Stimulated activated naive B cell treated with anti-CD40 and anti-IgM and Interleukin-4, amounts not matched to agents 10 μg/mL and 1 μg/mL and 100 μg/mL, for 72 hours (primary cell): Measurements from ENCODE around the gene WNT6.

Source experiments
- ATAC-seq, 2 donors: fragments of 150-1000 bp; cut with Tn5 transposase; replicated peaks; 2 replicates each; pipeline ENCODE4 v1.10.0; 2021; ENCODE audit warnings: moderate library complexity in 1 of 2
- DNase-seq: peaks from one replicate; pipeline ENCODE4 v3.0.0; 2021
- H3K27ac Mint-ChIP-seq: one replicate; pipeline ENCODE4 v1.8.0; 2022; ENCODE audit warnings: mild to moderate bottlenecking, mixed read lengths
- H3K27me3 Mint-ChIP-seq, 2 donors: one replicate each; pipeline ENCODE4 v1.8.0; 2022; ENCODE audit warnings: mixed read lengths in 2 of 2
- H3K36me3 Mint-ChIP-seq, 2 donors: one replicate each; pipeline ENCODE4 v1.8.0; 2022; ENCODE audit warnings: mixed read lengths in 2 of 2, mild to moderate bottlenecking in 1 of 2
- H3K4me1 Mint-ChIP-seq, 2 donors: one replicate each; pipeline ENCODE4 v1.8.0; 2022; ENCODE audit warnings: mixed read lengths in 2 of 2, mild to moderate bottlenecking in 1 of 2
- H3K4me3 Mint-ChIP-seq, 2 donors: one replicate each; pipeline ENCODE4 v1.8.0; 2022; ENCODE audit warnings: mild to moderate bottlenecking in 2 of 2, mixed read lengths in 2 of 2, moderate library complexity in 1 of 2
- H3K9me3 Mint-ChIP-seq, 2 donors: one replicate each; pipeline ENCODE4 v1.8.0; 2022; ENCODE audit warnings: mixed read lengths in 2 of 2, mild to moderate bottlenecking in 1 of 2

The WNT6 gene

DNA sequence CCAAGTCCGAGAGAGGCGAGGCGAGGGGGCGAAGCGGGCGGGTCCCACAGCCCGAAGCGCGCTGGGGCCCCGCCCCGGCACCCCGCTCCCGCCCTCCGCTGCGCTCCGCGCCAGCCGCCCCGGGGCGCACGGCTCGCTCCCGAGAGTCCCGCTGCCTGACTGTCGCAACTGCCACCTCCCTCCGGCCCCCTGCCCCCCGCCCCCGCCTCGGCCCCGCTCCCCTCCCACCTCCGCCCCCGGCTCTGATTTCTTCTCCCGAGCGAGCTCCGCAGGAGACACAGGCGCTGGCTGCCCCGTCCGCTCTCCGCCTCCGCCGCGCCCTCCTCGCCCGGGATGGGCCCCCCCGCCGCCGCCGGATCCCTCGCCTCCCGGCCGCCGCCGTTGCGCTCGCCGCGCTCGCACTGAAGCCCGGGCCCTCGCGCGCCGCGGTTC lies at the start of gene WNT6:
Gene WNT6, plus strand, starts transcription at position 250 of the 432 bp plus-strand sequence. CDS start 233 bp downstream, outside the sequence.
- Mint-ChIP-seq H3K4me3 (peak within 1 kb of the TSS; percentile 77 to 78), H3K4me1 (peaks cover 14 to 27% of the 10 kb centered on the region in 2 donors), H3K27me3 (peaks cover 85 to 94% of the 10 kb centered on the region in 2 donors), H3K9me3 (no peaks in the 10 kb centered on the region), H3K36me3 (no peaks in the 10 kb centered on the region), H3K27ac (peak within 1 kb of the TSS; percentile 63)
- DNase-seq (no peak), ATAC-seq (peak in 1 of 2 donors; percentile 33)

DNA sequence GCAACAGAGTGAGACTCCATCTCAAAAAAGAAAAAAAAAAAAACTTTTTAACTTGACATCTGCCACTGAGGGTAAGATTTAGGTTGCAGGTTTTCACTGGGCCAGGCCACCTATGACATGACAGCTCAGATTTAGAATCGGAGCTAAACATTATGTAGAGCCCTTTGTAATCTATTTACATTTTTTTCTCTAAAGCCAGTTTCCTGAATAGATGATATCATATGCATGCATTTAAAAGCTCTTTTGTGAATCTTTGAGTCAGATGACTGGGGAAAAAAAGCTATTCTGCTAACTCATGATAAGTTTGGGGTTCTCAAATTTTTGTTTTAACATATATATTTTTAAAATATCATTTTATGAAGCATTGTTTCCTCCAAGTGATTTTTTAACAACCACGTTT lies 49.3 kb upstream of the WNT6 start:
- H3K4me3 Mint-ChIP-seq, result no peak overlapping the region
- H3K27ac Mint-ChIP-seq, result no peak overlapping the region
- no peak for ATAC-seq
- H3K36me3 Mint-ChIP-seq, result no peaks in the 10 kb centered on the region
- H3K27me3 Mint-ChIP-seq, result peaks cover 32 to 49% of the 10 kb centered on the region in 2 donors
- no peak for DNase-seq
- H3K4me1 Mint-ChIP-seq, result peaks cover 0 to 3% of the 10 kb centered on the region in 2 donors
- H3K9me3 Mint-ChIP-seq, result peaks cover under 1% of the 10 kb centered on the region in 2 donors

DNA sequence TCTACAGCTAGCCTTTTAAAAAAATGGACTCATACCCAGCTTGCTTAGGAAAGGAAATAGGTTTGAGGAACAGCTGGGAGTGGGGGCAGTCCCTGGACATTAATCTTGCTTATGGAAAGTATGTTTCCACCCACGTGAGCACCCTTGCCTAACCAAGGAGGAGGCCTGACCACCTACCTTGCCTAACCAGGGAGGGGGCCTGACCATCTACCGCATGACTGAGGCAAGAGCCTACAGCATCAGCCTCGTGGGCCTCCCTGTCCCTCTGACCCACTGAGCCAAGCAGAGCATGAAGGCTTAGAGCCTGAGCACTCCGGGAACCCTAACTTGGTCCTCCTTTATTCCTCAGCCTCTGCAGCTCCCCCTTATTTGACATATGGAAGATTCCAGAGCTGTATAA lies 48.2 kb upstream of the WNT6 start:
- no peaks in the 10 kb centered on the region for H3K36me3 Mint-ChIP-seq

DNA sequence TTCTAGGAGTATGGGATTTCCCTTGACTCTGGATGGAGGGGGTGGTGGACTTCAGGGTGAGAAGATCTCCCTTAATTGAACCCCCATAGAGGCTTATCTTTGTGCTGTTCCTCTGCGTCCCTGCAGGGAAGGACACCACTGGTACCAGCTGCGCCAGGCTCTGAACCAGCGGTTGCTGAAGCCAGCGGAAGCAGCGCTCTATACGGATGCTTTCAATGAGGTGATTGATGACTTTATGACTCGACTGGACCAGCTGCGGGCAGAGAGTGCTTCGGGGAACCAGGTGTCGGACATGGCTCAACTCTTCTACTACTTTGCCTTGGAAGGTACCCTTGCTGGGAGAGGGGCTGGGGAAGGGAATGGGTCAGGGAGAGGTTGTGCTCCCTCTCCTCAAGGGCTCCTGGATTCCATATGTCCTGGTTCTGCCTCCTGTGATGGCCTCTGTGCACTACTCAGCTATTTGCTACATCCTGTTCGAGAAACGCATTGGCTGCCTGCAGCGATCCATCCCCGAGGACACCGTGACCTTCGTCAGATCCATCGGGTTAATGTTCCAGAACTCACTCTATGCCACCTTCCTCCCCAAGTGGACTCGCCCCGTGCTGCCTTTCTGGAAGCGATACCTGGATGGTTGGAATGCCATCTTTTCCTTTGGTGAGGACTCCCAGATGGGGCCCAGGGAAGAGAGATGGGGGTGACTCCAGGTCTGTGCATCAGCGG lies 47.3 kb upstream of the WNT6 start:
- Mint-ChIP-seq H3K4me1 (peaks cover 0 to 3% of the 10 kb centered on the region in 2 donors), H3K36me3 (no peaks in the 10 kb centered on the region), H3K9me3 (no peaks in the 10 kb centered on the region), H3K4me3 (no peak overlapping the region), H3K27me3 (peaks cover 30 to 57% of the 10 kb centered on the region in 2 donors), H3K27ac (no peak overlapping the region)
- DNase-seq (no peak), ATAC-seq (no peak)

More for the DNA sequence above, 48.2 kb upstream of the WNT6 start:
- H3K4me1 Mint-ChIP-seq, result peaks cover 0 to 3% of the 10 kb centered on the region in 2 donors
- H3K4me3 Mint-ChIP-seq, result no peak overlapping the region
- H3K27ac Mint-ChIP-seq, result peak overlapping the region; percentile 39
- no peaks in the 10 kb centered on the region for H3K9me3 Mint-ChIP-seq
- ATAC-seq (peak in 1 of 2 donors; percentile 39), DNase-seq (no peak)
- peaks cover 29 to 50% of the 10 kb centered on the region in 2 donors for H3K27me3 Mint-ChIP-seq

DNA sequence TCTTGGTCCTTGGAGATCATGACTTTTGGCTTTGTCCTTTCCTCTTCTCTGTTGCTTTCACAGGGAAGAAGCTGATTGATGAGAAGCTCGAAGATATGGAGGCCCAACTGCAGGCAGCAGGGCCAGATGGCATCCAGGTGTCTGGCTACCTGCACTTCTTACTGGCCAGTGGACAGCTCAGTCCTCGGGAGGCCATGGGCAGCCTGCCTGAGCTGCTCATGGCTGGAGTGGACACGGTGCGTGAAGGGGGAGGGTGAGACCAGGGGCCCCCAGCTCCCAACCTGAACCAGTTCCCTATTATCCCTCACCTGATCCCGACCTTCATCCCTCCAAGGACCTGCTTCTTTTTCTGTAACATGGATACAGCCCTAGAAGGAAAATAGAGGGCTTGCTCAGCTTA lies 46.7 kb upstream of the WNT6 start:
- DNase-seq, result no peak
- Mint-ChIP-seq H3K36me3 (no peaks in the 10 kb centered on the region), H3K4me1 (peaks cover 0 to 3% of the 10 kb centered on the region in 2 donors), H3K4me3 (no peak overlapping the region), H3K27me3 (peaks cover 36 to 57% of the 10 kb centered on the region in 2 donors), H3K27ac (no peak overlapping the region), H3K9me3 (no peaks in the 10 kb centered on the region)
- no peak for ATAC-seq

DNA sequence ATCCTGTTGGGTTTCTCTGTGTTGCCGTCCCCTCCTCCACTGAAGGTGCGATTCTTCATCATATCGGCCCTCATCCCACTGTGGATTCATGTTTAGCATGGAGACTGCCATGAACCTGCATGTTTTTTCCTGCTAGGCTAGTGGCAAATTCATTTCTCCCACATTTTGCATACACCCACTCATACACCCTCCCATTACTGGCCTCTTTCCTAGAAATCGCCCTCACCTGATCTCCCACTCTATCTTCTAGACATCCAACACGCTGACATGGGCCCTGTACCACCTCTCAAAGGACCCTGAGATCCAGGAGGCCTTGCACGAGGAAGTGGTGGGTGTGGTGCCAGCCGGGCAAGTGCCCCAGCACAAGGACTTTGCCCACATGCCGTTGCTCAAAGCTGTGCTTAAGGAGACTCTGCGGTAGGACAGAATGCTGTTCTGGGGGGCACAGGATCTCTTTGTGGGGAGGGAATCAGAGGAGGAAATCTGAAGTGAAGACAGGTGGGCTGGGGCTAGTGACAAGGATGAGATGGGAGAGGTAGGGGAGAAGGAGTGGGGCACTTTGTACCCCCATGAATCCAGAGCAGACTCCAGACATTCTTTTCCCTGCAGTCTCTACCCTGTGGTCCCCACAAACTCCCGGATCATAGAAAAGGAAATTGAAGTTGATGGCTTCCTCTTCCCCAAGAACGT lies 45.7 kb upstream of the WNT6 start:
- ATAC-seq, result no peak
- Mint-ChIP-seq H3K36me3 (no peaks in the 10 kb centered on the region), H3K4me3 (no peak overlapping the region), H3K27me3 (peaks cover 32 to 55% of the 10 kb centered on the region in 2 donors), H3K27ac (no peak overlapping the region), H3K9me3 (no peaks in the 10 kb centered on the region), H3K4me1 (peaks cover 0 to 3% of the 10 kb centered on the region in 2 donors)
- no peak for DNase-seq

DNA sequence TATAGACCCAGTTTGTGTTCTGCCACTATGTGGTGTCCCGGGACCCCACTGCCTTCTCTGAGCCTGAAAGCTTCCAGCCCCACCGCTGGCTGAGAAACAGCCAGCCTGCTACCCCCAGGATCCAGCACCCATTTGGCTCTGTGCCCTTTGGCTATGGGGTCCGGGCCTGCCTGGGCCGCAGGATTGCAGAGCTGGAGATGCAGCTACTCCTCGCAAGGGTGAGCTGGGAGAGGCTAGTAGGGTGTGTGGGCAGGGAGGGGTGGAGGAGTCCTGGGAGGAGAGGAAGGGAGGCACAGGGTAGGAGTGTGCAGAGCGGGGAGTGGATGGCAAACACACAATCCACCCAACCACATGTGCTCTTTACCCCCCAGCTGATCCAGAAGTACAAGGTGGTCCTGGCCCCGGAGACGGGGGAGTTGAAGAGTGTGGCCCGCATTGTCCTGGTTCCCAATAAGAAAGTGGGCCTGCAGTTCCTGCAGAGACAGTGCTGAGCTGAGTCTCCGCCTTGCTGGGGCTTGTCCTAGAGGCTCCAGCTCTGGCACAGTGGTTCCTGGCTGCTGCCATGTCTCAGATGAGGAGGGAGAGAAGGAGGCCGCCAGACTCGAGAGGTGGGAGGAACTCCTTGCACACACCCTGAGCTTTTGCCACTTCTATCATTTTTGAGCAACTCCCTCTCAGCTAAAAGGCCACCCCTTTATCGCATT lies 44.9 kb upstream of the WNT6 start:
- peaks cover 24 to 48% of the 10 kb centered on the region in 2 donors for H3K27me3 Mint-ChIP-seq
- H3K4me1 Mint-ChIP-seq, result peaks cover 0 to 3% of the 10 kb centered on the region in 2 donors
- no peak overlapping the region for H3K4me3 Mint-ChIP-seq
- DNase-seq, result no peak
- H3K27ac Mint-ChIP-seq, result no peak overlapping the region
- H3K9me3 Mint-ChIP-seq, result no peaks in the 10 kb centered on the region
- H3K36me3 Mint-ChIP-seq, result no peaks in the 10 kb centered on the region
- ATAC-seq, result no peak

DNA sequence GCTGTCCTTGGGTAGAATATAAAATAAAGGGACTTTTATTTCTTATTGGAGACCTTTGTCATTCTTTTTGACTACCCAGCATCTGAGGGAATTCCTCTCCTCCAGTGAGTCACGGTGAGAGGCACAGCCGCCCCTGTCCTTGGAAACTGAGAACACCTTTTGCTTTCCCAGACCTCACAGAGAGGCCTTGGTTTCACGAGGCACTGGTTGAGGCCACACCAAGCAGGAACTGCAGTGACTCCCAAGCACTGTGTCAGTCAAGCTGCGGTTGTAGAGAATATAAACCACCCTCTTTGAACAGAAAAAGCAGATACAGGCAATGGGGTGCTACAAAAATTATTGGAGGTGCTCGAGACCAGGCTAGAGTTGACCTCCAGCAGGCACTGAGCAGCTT lies 44.4 kb upstream of the WNT6 start:
- no peak for ATAC-seq
- Mint-ChIP-seq H3K27ac (no peak overlapping the region), H3K36me3 (no peaks in the 10 kb centered on the region)

DNA sequence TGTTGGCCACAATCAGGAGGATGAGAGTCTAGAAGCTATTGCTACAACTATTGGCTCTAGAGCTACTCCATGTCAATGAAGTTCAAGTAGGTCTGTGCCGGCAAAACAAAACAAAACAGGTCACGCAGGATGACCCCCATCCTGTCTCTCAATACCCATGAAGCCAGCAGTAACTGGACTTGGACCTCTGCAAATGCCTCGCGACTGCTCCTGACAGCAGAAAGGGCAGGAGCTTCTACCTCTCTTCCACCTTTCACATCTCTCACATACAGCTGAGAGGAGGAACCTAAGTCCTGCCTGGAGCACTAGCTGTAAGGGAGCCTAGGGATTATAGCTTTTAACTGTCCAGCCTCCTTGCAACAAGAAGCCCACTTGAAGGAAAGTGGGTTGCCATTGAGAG lies 44.0 kb upstream of the WNT6 start:
- ATAC-seq, result no peak
- peaks cover 0 to 3% of the 10 kb centered on the region in 2 donors for H3K4me1 Mint-ChIP-seq
- H3K9me3 Mint-ChIP-seq, result no peaks in the 10 kb centered on the region
- no peak for DNase-seq
- H3K4me3 Mint-ChIP-seq, result no peak overlapping the region
- no peaks in the 10 kb centered on the region for H3K36me3 Mint-ChIP-seq
- H3K27ac Mint-ChIP-seq, result no peak overlapping the region
- peaks cover 24 to 48% of the 10 kb centered on the region in 2 donors for H3K27me3 Mint-ChIP-seq

More for the DNA sequence above, 44.4 kb upstream of the WNT6 start:
- Mint-ChIP-seq H3K4me3 (no peak overlapping the region), H3K4me1 (peaks cover 0 to 3% of the 10 kb centered on the region in 2 donors), H3K27me3 (peaks cover 24 to 45% of the 10 kb centered on the region in 2 donors), H3K9me3 (no peaks in the 10 kb centered on the region)
- DNase-seq, result no peak

DNA sequence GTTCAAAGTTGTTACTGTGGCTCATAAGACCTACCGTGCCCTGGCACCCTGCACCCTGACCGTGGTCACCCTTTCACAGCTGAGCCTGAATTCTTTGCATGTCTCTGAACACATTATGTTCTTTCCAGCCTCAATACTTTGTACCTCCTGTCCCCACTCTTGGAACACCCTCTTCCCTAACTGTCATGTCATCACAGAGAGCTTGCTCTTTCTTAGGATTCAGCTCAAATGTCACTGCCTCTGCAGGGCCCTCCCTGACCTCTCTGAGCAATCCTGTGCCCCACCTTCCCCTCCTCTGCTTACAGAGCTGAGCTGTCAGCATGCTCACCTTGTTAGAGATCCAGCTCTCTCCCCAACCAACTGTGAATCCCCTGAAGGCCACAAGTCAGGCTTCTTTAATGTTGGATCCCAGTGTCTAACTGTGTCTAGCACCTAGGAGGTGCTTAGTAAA lies 43.0 kb upstream of the WNT6 start:
- H3K4me1 Mint-ChIP-seq, result peaks cover 0 to under 1% of the 10 kb centered on the region in 2 donors
- no peak overlapping the region for H3K4me3 Mint-ChIP-seq
- ATAC-seq, result no peak
- DNase-seq, result no peak
- H3K9me3 Mint-ChIP-seq, result no peaks in the 10 kb centered on the region
- H3K36me3 Mint-ChIP-seq, result no peaks in the 10 kb centered on the region
- peaks cover 30 to 50% of the 10 kb centered on the region in 2 donors for H3K27me3 Mint-ChIP-seq
- H3K27ac Mint-ChIP-seq, result no peak overlapping the region

DNA sequence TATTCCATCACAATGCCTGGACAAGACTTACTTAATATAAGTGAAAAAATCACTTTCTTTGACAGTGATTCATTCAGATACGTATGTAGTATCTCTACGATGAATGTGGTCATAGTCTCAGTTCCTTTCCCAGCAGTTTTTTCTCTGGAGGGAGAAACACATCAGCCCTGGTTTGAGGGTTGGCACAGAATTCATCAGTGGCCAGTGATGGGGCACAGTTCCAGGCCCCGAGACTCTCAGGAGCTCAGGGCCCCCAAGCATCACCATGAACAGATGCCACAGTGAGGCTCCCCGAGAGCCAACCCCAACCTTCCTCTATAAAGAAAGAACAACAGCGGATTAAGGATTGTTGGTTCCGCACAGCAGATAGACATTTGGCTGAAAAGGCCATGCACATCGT lies 40.5 kb upstream of the WNT6 start:
- H3K36me3 Mint-ChIP-seq, result no peaks in the 10 kb centered on the region
- no peak overlapping the region for H3K27ac Mint-ChIP-seq
- H3K4me3 Mint-ChIP-seq, result no peak overlapping the region
- DNase-seq, result no peak
- no peak for ATAC-seq
- peaks cover 27 to 40% of the 10 kb centered on the region in 2 donors for H3K27me3 Mint-ChIP-seq
- no peaks in the 10 kb centered on the region for H3K9me3 Mint-ChIP-seq
- H3K4me1 Mint-ChIP-seq, result no peaks in the 10 kb centered on the region

DNA sequence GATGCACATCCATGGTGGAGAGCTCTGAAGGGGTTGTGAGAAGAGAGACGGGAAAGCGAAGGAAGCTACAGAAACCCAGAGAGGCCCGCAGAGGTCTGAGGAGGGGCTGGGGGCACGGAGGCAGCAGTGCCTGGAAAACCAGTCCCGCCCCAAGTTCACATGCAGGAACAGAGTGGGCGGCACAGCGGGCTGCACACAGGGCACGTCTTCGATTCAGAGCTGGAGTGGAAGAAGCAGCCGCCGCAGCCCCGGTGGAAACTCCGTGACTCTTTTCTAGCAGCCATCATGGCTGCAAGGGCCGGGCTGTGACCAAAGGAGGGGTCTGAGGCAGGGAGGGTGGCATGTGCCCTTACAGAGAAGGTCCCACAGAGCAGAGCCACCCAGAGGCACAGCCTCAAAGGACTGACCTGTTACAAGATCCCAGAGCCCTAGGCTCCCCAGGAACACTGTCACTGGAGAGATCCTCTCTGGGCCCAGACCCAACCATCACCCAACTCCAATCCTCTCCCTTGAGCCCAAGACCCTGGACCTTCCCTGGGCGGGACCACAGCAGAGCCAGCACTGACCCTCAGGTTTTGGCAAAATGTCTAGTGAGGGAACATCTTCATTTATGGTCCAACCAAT lies 38.7 kb upstream of the WNT6 start:
- Mint-ChIP-seq H3K4me1 (no peaks in the 10 kb centered on the region), H3K4me3 (no peak overlapping the region), H3K9me3 (no peaks in the 10 kb centered on the region), H3K27me3 (peaks cover 26 to 35% of the 10 kb centered on the region in 2 donors), H3K36me3 (no peaks in the 10 kb centered on the region), H3K27ac (no peak overlapping the region)
- ATAC-seq (no peak), DNase-seq (no peak)

DNA sequence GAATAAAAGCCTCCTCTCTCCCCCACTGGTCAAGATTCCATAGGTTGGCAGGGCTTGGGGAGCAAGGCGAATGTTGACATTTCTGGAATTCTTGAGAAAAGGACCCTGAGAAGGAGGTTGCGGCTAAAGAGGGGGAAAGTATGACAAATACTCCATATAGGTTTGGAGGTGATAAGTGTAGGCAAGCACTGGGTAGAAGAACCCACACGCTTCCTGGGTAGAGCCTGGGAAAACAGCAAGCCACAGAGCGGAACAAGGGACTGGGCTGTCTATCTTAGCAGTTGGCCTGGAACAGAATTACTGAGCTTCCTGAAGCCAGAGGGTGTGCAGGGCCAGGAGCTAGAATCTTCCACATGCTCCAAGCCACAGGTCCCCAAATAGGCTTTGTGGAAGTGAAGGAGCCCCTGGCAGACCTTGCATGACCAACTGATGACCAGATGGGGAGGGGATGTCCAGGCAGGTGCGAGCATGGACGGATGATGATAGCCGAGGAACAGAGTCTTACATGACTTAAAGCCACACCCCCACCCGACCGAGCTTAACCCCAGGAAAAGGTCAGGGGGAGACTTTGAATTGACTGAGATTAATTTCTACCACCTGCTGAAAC lies 37.9 kb upstream of the WNT6 start:
- ATAC-seq (no peak), DNase-seq (no peak)
- H3K9me3 Mint-ChIP-seq, result no peaks in the 10 kb centered on the region
- no peak overlapping the region for H3K27ac Mint-ChIP-seq
- no peaks in the 10 kb centered on the region for H3K4me1 Mint-ChIP-seq
- no peak overlapping the region for H3K4me3 Mint-ChIP-seq
- peaks cover 27 to 34% of the 10 kb centered on the region in 2 donors for H3K27me3 Mint-ChIP-seq
- no peaks in the 10 kb centered on the region for H3K36me3 Mint-ChIP-seq

DNA sequence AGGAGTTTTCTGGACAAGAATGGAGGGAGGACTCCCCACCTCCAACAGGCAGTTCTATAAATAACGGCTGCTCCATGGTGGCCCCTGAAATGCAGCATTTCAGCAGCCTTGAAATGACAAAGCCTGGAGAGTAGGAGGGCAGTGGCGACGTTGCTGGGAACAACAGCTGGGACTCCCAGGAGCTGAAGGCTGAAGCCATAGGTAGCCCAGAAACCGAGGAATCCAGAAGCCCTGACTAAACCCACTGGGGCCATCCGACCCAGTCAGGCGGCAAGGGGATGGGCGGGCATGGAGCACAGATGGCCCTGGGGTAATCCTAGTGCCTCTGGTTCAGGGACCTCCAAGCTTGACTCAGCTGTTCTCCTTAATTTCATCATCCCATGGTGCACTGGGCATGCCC lies 37.0 kb upstream of the WNT6 start:
- peaks cover 0 to 2% of the 10 kb centered on the region in 2 donors for H3K4me1 Mint-ChIP-seq
- peaks cover 31 to 38% of the 10 kb centered on the region in 2 donors for H3K27me3 Mint-ChIP-seq
- DNase-seq (no peak), ATAC-seq (no peak)
- no peaks in the 10 kb centered on the region for H3K36me3 Mint-ChIP-seq
- H3K27ac Mint-ChIP-seq, result no peak overlapping the region
- H3K4me3 Mint-ChIP-seq, result no peak overlapping the region
- H3K9me3 Mint-ChIP-seq, result no peaks in the 10 kb centered on the region
